ENCODE data around the gene C6orf163. TPM values are rescaled to one million over a fixed set of nuclear protein-coding genes. Genes with fewer than 3 reads are reported as not detected.

C6orf163 gene
- total RNA-seq, 2 donors from 2014 or later, result 1.1 to 1.7 TPM

DNA sequence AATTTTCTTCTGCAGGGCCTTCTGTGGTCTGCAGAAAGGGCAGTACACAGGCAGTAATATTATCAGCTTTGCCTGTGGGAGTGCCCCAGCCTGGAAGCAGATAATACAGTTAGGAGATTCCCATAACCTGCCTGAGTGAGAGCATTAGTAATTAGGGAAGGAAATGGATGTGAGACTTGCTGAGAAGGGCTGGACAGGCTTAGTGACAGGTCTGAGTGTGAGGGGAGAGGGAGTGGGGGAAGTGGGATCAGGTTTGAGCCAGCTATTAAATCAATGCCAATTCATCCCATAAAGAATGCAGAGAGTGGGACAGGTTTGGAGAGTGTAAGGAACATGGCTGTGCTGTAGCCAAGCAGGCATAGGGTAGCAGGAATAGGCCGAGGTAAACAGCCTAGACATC lies 53.0 kb downstream of the C6orf163 start:
- TF ChIP-seq, protein P1, sequence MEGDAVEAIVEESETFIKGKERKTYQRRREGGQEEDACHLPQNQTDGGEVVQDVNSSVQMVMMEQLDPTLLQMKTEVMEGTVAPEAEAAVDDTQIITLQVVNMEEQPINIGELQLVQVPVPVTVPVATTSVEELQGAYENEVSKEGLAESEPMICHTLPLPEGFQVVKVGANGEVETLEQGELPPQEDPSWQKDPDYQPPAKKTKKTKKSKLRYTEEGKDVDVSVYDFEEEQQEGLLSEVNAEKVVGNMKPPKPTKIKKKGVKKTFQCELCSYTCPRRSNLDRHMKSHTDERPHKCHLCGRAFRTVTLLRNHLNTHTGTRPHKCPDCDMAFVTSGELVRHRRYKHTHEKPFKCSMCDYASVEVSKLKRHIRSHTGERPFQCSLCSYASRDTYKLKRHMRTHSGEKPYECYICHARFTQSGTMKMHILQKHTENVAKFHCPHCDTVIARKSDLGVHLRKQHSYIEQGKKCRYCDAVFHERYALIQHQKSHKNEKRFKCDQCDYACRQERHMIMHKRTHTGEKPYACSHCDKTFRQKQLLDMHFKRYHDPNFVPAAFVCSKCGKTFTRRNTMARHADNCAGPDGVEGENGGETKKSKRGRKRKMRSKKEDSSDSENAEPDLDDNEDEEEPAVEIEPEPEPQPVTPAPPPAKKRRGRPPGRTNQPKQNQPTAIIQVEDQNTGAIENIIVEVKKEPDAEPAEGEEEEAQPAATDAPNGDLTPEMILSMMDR (IDR thresholded peaks at IDR 0.05), result no peak
- Histone ChIP-seq H3K4me1 (no peaks in the 10 kb centered on the region), H3K4me3 (no peak overlapping the region), H3K9me3 (no peaks in the 10 kb centered on the region), H3K9ac (ENCODE audit: low read depth in 2 of 2, low read length in 2 of 2) (no peak overlapping the region), H3K27me3 (no peaks in the 10 kb centered on the region), H3K27ac (no peak overlapping the region), H3K36me3 (no peaks in the 10 kb centered on the region)
- no peak for DNase-seq
- intact Hi-C loops (cut with DNase I), result loop anchor here (10.0 kb wide), 2 partner anchors 187 to 333 kb away; partner anchors contain the start of gene RARS2

DNA sequence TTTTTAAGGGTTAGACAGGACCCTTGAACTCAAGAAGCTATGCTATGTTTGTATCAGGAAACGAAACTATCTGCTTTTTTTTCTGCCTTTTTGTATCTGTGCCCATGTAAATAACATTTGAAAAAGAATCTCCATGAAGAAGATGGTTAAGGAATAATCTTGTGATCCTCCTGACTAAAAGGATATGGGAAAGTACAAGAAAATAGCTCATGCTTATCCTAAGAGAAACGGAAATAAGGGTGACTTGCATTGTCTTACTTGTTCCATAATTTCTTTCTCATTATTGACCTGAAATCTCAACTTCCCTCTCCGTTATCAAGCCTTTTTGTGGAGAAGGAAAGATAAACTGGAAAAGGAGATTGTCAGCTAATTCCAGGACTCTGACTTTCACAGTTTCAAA lies 57.2 kb downstream of the C6orf163 start:
- Histone ChIP-seq H3K27ac (no peak overlapping the region), H3K36me3 (no peaks in the 10 kb centered on the region), H3K9me3 (no peaks in the 10 kb centered on the region), H3K9ac (ENCODE audit: low read depth in 2 of 2, low read length in 2 of 2) (no peak overlapping the region), H3K4me1 (no peaks in the 10 kb centered on the region), H3K4me3 (no peak overlapping the region), H3K27me3 (no peaks in the 10 kb centered on the region)
- TF ChIP-seq, protein P1 (IDR thresholded peaks at IDR 0.05), result no peak
- DNase-seq, result no peak
- intact Hi-C loops (cut with DNase I), result no loop called here

DNA sequence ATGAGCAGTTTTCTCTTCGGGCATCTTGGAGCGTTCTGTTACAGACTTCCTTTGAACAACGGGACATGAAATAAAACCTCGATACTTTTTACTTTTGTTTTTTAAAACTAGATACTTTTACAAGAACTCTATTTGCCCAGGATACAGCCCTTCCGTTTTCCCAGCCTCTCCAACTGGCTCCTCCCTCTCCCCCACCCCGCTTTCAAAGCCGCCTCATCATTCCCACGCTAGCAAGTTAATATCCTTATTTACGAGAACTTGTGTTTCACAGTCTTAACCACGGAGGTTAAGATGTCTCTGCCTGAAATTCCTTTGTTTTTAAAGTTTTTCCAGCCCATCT lies 62.9 kb downstream of the C6orf163 start:
- H3K9me3 ChIP-seq, result no peaks in the 10 kb centered on the region
- H3K4me1 ChIP-seq, result no peaks in the 10 kb centered on the region
- no peak overlapping the region for H3K9ac ChIP-seq (ENCODE audit: low read depth in 2 of 2, low read length in 2 of 2)
- TF ChIP-seq, protein P1 (IDR thresholded peaks at IDR 0.05), result no peak
- no peaks in the 10 kb centered on the region for H3K36me3 ChIP-seq
- no peaks in the 10 kb centered on the region for H3K27me3 ChIP-seq
- no peak for DNase-seq
- peak overlapping the region; percentile 86 for H3K27ac ChIP-seq
- intact Hi-C loops (cut with DNase I), result no loop called here
- peak overlapping the region; percentile 99 for H3K4me3 ChIP-seq

DNA sequence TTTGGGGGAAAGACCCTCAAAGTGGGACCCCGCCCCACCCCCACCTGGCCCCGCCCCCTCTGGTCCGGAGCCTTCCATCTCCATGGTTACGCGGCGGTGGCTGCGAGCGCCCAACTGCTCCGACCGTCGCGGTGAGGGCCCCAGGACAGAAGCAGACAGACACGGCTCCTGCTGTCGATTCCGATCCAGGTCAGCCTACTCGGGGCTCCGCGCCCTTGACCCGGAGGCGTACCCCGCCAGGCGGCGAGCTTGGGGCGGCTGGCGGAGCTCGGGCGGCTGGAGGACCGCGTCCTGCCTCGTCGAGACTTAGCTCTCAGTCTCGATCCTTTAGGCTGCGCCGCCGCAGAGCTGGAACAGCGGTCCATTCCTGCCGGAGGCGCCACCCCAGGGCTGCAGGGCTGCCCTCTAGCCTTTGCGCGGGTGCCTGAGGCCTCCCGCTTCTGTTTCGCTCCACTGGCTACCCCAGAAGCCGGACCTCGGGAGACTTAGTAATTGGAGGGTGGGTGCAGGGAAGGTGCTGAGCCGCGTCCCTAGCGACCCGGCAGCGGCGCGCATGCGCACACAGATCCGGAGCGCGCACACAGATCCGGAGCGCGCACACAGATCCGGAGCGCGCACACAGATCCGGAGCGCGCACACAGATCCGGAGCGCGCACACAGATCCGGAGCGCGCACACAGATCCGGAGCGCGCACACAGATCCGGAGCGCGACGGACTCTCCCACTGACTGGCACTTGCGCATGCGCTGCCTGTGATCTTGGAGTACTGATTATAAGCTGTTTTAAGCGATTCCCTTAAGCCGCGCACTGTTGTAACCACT lies 63.5 kb downstream of the C6orf163 start, which contains the start of gene CFAP206:
Gene CFAP206, plus strand, starts transcription at position 72 of the 820 bp plus-strand sequence. CDS start 1,868 bp downstream, outside the sequence.
- H3K36me3 ChIP-seq, result no peaks in the 10 kb centered on the region
- TF ChIP-seq, protein P1 (IDR thresholded peaks at IDR 0.05), result no peak
- peak within 1 kb of the TSS; percentile 42 to 54 for H3K9ac ChIP-seq (ENCODE audit: low read depth in 2 of 2, low read length in 2 of 2)
- H3K27me3 ChIP-seq, result no peaks in the 10 kb centered on the region
- H3K9me3 ChIP-seq, result no peaks in the 10 kb centered on the region
- peak within 1 kb of the TSS; percentile 86 for H3K27ac ChIP-seq
- no peaks in the 10 kb centered on the region for H3K4me1 ChIP-seq
- peak; percentile 78 for DNase-seq
- intact Hi-C loops (cut with DNase I), result no loop called here
- peak within 1 kb of the TSS; percentile 99 for H3K4me3 ChIP-seq

DNA sequence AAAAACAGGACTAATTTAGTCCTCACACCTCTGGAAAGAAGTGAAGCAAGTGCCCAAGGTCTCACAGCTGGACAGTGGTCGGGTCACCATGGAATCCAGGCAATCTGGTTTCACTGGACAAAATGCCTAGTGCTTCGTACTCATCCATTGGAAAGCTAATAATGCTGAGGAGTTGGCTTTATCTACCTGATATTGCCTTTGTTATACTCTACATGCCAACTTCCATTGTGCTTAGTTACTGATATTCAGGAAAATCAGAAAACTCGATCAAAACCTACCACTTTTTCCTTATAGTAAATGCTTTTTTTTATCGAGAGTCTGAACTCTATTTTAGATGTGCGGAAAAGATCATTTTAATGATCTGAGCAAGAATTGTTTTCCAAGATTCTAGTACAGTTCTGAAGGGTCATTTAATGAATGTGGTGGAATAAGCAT lies 64.1 kb downstream of the C6orf163 start:
- H3K4me1 ChIP-seq, result no peaks in the 10 kb centered on the region
- no peaks in the 10 kb centered on the region for H3K27me3 ChIP-seq
- intact Hi-C loops (cut with DNase I), result no loop called here

More for the DNA sequence above, 64.1 kb downstream of the C6orf163 start:
- Histone ChIP-seq H3K4me3 (peak overlapping the region; percentile 99), H3K27ac (no peak overlapping the region), H3K9ac (ENCODE audit: low read depth in 2 of 2, low read length in 2 of 2) (peak overlapping the region; percentile 27 to 41), H3K9me3 (no peaks in the 10 kb centered on the region), H3K36me3 (no peaks in the 10 kb centered on the region)
- TF ChIP-seq, protein P1 (IDR thresholded peaks at IDR 0.05), result no peak
- no peak for DNase-seq

Other genes starting within 250 kb of the C6orf163 start
- gene CGA, start 249.7 kb upstream of the C6orf163 start, total RNA-seq, result not detected
- 10 to 100 TPM; 30.6 to 56.4 TPM for gene ZNF292, start 189.2 kb upstream of the C6orf163 start, total RNA-seq
- 1 to 10 TPM; 8.9 to 9.4 TPM for gene SMIM8, start 22.2 kb upstream of the C6orf163 start, total RNA-seq
- under 1 TPM in 1 of 2 donors, not detected in 1; 0.50 TPM for gene GJB7, start 15.5 kb upstream of the C6orf163 start, total RNA-seq
- gene CFAP206, start 63.2 kb downstream of the C6orf163 start, total RNA-seq, result under 1 TPM in 1 of 2 donors, not detected in 1; 0.20 TPM
- gene SLC35A1, start 128.2 kb downstream of the C6orf163 start, total RNA-seq, result 10 to 100 TPM; 38.0 to 55.3 TPM
- 10 to 100 TPM; 24.7 to 28.2 TPM for gene RARS2, start 245.2 kb downstream of the C6orf163 start, total RNA-seq
- 10 to 100 TPM; 14.0 to 16.4 TPM for gene ORC3, start 245.3 kb downstream of the C6orf163 start, total RNA-seq

All from colonic mucosa (tissue), 4 donors.